Uterus (tissue), 4 donors: ENCODE results near the gene TGIF1. TPM values are rescaled to one million over a fixed set of nuclear protein-coding genes. Genes with fewer than 3 reads are reported as not detected.
"Not testable (repeated sequence)": the region's sequence is repeated elsewhere in the genome, so short reads cannot be mapped to it uniquely, and the experiment has no call there.

Source experiments
- DNase-seq, 2 donors: peaks; one replicate each; pipeline ENCODE4 v3.0.0-alpha.2; 2019 to 2020
- H3K27ac ChIP-seq, 2 donors: fragments of 200-600 bp; sonication (generic); 1 replicate in 1 of 2; 2 replicates in 1 of 2; pipeline ENCODE4 v1.5.1; 2016 to 2018
- H3K27me3 ChIP-seq, 2 donors: fragments of 200-600 bp; sonication (generic); one replicate each; pipeline ENCODE4 v1.5.1; 2018 to 2019; ENCODE audit warnings: control low read depth in 1 of 2
- H3K36me3 ChIP-seq, 2 donors: fragments of 200-600 bp; sonication (generic); one replicate each; pipeline ENCODE4 v1.5.1; 2019; ENCODE audit warnings: control low read depth in 1 of 2
- H3K4me1 ChIP-seq, 2 donors: fragments of 200-600 bp; sonication (generic); one replicate each; pipeline ENCODE4 v1.5.1; 2018 to 2019; ENCODE audit warnings: control low read depth in 1 of 2
- H3K4me3 ChIP-seq, 2 donors: fragments of 200-600 bp; sonication (generic); 1 replicate in 1 of 2; 2 replicates in 1 of 2; pipeline ENCODE4 v1.5.1; 2018 to 2019; ENCODE audit warnings: mild to moderate bottlenecking in 1 of 2
- H3K9me3 ChIP-seq, 2 donors: fragments of 200-600 bp; sonication (generic); one replicate each; pipeline ENCODE4 v1.5.1; 2019; ENCODE audit warnings: control low read depth in 1 of 2
- POLR2A ChIP-seq, 2 donors: fragments of 450-650 bp; IDR thresholded peaks; one replicate each; pipeline ENCODE4 v1.6.1; 2016; ENCODE audit warnings: antibody characterized with exemption in 2 of 2, mild to moderate bottlenecking in 1 of 2, moderate library complexity in 1 of 2
- intact Hi-C: fragments of 100-400 bp; cut with DNase I; formaldehyde crosslinking; loops from one replicate; pipeline ENCODE4 v1.15.1; 2023; ENCODE audit warnings: low total_unique reads
- total RNA-seq, 4 donors: library from RNA; depleted of rRNA in 3 of 4; stranded (reverse); fragments of >200 nt in 3 of 4; gene quantifications; one replicate each; pipeline versions ENCODE4 v1.1.0 to v1.2.4, GENCODE V29; 2014 to 2023
- TF ChIP-seq, protein P1 (sequence below), 4 experiments: fragments of 200-600 bp in 2 of 4; fragments of 450-650 bp in 2 of 4; sonication (generic) in 2 of 4; IDR thresholded peaks; one replicate each; pipeline ENCODE4 v1.5.1; 2016 to 2019; ENCODE audit warnings: antibody characterized with exemption in 4 of 4, mild to moderate bottlenecking in 2 of 4, moderate library complexity in 1 of 4
- donor health status: DM: yes; HTN: yes; CAD: no.

Gene TGIF1
- total RNA-seq, 4 donors from 2014 or later, result 34.1 to 161 (median 87.0) TPM

DNA sequence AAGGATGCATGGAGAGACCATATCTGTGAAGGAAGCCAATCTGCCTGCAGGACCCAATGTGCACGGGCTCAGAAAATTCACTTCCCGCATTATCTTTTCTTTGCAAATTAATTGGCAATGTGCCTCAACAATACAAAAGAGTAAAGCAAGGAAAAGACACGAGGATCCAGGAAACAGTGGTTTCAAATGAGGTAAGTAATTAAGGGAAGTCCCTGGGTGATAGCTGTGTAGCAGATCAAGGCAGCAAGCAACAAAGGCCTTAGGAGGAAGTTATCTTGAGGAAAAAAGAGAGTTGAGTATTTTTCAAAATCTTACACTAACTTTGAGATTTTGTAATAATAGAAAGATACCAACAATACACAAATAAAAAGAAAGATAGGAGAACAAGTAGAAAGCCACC is 44.3 kb upstream of the TGIF1 start:
- no peaks in the 10 kb centered on the region for H3K9me3 ChIP-seq
- H3K27ac ChIP-seq, result no peak overlapping the region
- no peak for DNase-seq
- H3K4me1 ChIP-seq, result no peaks in the 10 kb centered on the region
- TF ChIP-seq, protein P1, sequence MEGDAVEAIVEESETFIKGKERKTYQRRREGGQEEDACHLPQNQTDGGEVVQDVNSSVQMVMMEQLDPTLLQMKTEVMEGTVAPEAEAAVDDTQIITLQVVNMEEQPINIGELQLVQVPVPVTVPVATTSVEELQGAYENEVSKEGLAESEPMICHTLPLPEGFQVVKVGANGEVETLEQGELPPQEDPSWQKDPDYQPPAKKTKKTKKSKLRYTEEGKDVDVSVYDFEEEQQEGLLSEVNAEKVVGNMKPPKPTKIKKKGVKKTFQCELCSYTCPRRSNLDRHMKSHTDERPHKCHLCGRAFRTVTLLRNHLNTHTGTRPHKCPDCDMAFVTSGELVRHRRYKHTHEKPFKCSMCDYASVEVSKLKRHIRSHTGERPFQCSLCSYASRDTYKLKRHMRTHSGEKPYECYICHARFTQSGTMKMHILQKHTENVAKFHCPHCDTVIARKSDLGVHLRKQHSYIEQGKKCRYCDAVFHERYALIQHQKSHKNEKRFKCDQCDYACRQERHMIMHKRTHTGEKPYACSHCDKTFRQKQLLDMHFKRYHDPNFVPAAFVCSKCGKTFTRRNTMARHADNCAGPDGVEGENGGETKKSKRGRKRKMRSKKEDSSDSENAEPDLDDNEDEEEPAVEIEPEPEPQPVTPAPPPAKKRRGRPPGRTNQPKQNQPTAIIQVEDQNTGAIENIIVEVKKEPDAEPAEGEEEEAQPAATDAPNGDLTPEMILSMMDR (IDR thresholded peaks at IDR 0.05), result no peak
- TF ChIP-seq POLR2A (IDR thresholded peaks at IDR 0.05), result no peak
- intact Hi-C loops, result no loop called here
- no peaks in the 10 kb centered on the region for H3K36me3 ChIP-seq
- H3K27me3 ChIP-seq, result no peaks in the 10 kb centered on the region
- no peak overlapping the region for H3K4me3 ChIP-seq

DNA sequence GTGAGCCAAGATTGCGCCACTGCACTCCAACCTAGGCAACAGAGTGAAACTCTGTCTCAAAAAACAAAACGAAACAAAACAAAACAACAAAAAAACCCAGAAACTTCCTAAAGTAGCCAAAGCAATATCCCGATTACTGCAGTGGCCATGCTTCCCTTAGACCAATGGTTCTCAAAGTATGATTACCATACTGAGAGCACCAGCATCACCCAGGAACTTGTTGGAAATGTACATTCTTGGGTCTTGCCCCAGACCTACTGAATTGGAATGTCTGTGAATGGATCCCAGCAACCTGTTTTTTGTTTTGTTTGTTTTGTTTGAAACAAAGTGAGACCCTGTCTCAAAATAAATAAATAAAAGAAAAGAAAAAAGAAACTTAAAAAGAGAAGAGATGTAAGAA is 41.9 kb upstream of the TGIF1 start:
- no peaks in the 10 kb centered on the region for H3K36me3 ChIP-seq
- H3K4me3 ChIP-seq, result no peak overlapping the region
- no peak overlapping the region for H3K27ac ChIP-seq
- intact Hi-C loops, result no loop called here
- H3K27me3 ChIP-seq, result no peaks in the 10 kb centered on the region
- H3K9me3 ChIP-seq, result no peaks in the 10 kb centered on the region
- TF ChIP-seq, protein P1 (IDR thresholded peaks at IDR 0.05), result no peak
- TF ChIP-seq POLR2A (IDR thresholded peaks at IDR 0.05), result no peak
- DNase-seq, result no peak
- H3K4me1 ChIP-seq, result no peaks in the 10 kb centered on the region

DNA sequence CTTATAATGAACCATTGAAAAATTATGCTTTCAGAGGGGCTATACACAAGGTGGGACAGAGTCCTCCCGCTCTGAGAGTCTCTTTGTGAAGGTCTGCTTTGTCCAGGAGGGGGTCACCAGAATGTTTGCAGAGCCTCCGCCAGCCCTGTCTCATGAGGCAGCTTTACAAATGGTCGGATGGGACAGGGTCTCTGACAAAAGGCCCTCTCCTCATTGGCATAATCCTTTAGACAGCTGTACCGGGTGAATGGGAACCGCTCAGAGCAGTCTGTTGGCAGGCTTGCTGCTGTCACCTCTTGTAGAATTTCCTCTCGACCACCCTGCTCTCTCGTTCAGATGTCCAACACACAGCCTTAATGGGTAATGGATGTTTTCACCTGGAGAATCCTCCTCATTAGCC is 40.2 kb upstream of the TGIF1 start:
- DNase-seq, result no peak
- H3K4me3 ChIP-seq, result no peak overlapping the region
- no peaks in the 10 kb centered on the region for H3K9me3 ChIP-seq
- no peaks in the 10 kb centered on the region for H3K36me3 ChIP-seq
- no peaks in the 10 kb centered on the region for H3K4me1 ChIP-seq
- no peak for TF ChIP-seq POLR2A (IDR thresholded peaks at IDR 0.05)
- TF ChIP-seq, protein P1 (IDR thresholded peaks at IDR 0.05), result no peak
- no peaks in the 10 kb centered on the region for H3K27me3 ChIP-seq
- intact Hi-C loops, result no loop called here
- no peak overlapping the region for H3K27ac ChIP-seq

DNA sequence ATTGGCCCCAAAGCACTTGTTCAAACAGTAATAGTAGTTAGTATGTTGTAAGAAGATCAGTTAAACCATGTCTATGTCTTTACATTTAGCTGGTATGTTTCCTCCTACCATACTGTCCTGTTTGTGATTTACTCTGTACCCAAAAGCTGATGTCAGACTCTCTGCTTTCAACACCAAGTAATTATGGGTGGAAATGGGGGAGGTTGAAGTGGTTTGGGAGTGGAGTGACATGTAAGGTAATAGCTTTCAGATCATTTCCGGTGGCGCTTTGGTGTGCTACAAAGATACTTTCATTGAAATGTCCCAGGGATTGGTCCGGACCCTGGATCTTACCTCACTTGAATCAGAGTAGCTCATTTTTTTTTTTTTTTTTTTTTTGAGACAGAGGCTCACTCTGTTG is 39.7 kb upstream of the TGIF1 start:
- Histone ChIP-seq H3K4me3 (no peak overlapping the region), H3K9me3 (no peaks in the 10 kb centered on the region), H3K27me3 (no peaks in the 10 kb centered on the region), H3K27ac (no peak overlapping the region), H3K4me1 (no peaks in the 10 kb centered on the region), H3K36me3 (no peaks in the 10 kb centered on the region)
- DNase-seq, result no peak
- TF ChIP-seq, protein P1 (IDR thresholded peaks at IDR 0.05), result no peak
- no peak for TF ChIP-seq POLR2A (IDR thresholded peaks at IDR 0.05)
- intact Hi-C loops, result no loop called here

DNA sequence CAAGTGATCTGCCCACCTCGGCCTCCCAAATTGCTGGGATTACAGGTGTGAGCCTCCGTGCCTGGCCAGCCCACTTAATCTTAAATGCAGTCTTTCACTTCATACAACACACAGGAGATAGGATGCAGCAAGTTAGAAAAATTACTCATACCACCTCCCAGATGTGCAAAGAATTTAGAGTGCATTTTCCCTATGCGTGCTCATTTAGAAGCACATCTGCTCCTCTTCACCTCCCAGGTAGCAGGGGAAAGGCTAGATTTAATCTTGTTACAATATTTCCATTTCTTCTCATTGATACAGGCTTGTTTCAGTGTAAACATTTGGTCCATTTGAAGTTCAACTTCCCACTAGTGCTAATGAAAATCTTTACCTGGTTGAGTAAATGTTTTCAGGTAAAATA is 39.1 kb upstream of the TGIF1 start:
- H3K9me3 ChIP-seq, H3K4me3 ChIP-seq, DNase-seq, intact Hi-C loops, H3K36me3 ChIP-seq, H3K27ac ChIP-seq, H3K27me3 ChIP-seq, H3K4me1 ChIP-seq: not testable (repeated sequence)

DNA sequence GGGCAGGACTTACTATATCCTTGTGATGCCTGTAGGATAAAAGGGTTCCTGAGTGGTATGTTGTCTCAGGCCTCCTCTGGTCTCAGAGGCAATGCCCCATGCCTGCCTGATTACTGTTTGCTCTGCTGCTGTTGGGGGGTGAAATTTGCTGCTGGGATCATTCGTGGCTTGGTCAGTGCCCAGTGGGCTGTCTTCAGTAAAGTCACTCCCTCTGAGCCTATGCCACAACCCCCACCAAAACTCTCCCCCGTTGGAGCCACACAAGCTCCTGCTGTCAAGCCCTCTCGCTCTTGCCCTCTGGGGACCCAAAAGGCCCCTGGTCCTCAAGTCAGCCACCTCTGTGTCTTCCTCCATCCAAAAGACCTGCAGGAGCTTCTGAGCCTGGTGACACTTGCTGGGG is 38.6 kb upstream of the TGIF1 start:
- TF ChIP-seq, protein P1 (IDR thresholded peaks at IDR 0.05), result no peak
- no peak for TF ChIP-seq POLR2A (IDR thresholded peaks at IDR 0.05)
- Histone ChIP-seq H3K9me3 (no peaks in the 10 kb centered on the region), H3K27me3 (no peaks in the 10 kb centered on the region), H3K27ac (no peak overlapping the region), H3K4me3 (no peak overlapping the region), H3K36me3 (no peaks in the 10 kb centered on the region), H3K4me1 (no peaks in the 10 kb centered on the region)
- no peak for DNase-seq
- intact Hi-C loops, result no loop called here
